Karpas-422 (cell line): Measurements from ENCODE around the gene UPK3A. TPM values are rescaled to one million over a fixed set of nuclear protein-coding genes. Genes with fewer than 3 reads are reported as not detected.
A peak's percentile ranks its signal among the peaks of the same experiment; 100 is the strongest.

ENCODE experiments used
- DNase-seq: peaks from one replicate; pipeline ENCODE4 v3.0.0-alpha.2; 2015
- H2AFZ ChIP-seq: fragments of 200-600 bp; sonication (generic); 2 replicates; pipeline ENCODE4 v1.6.1; 2014; ENCODE audit warnings: antibody characterized with exemption, low read length, mixed read lengths
- H3K27ac ChIP-seq: fragments of 200-600 bp; sonication (generic); 2 replicates; pipeline ENCODE4 v1.5.1; 2014; ENCODE audit warnings: mild to moderate bottlenecking, low read length, moderate library complexity
- H3K27me3 ChIP-seq: fragments of 200-600 bp; sonication (generic); 2 replicates; pipeline ENCODE4 v1.6.1; 2014; ENCODE audit warnings: low read length, mixed read lengths
- H3K36me3 ChIP-seq: fragments of 200-600 bp; sonication (generic); 2 replicates; pipeline ENCODE4 v1.6.1; 2014; ENCODE audit warnings: low read length, mixed read lengths; ENCODE audit not compliant: insufficient read depth
- H3K4me1 ChIP-seq: fragments of 200-600 bp; sonication (generic); 2 replicates; pipeline ENCODE4 v1.6.1; 2014; ENCODE audit warnings: mild to moderate bottlenecking, low read length, mixed read lengths
- H3K4me2 ChIP-seq: fragments of 200-600 bp; sonication (generic); 2 replicates; pipeline ENCODE4 v1.6.1; 2014; ENCODE audit warnings: low read length, low read depth, mild to moderate bottlenecking; ENCODE audit not compliant: poor library complexity, severe bottlenecking
- H3K4me3 ChIP-seq: fragments of 200-600 bp; sonication (generic); 2 replicates; pipeline ENCODE4 v1.5.1; 2014; ENCODE audit warnings: mild to moderate bottlenecking, antibody characterized with exemption, low read length, mixed read lengths
- H3K79me2 ChIP-seq: fragments of 200-600 bp; sonication (generic); 2 replicates; pipeline ENCODE4 v1.6.1; 2014; ENCODE audit warnings: mild to moderate bottlenecking, low read length, mixed read lengths
- H3K9ac ChIP-seq: fragments of 200-600 bp; sonication (generic); 2 replicates; pipeline ENCODE4 v1.6.0; 2014; ENCODE audit warnings: low read length
- H3K9me2 ChIP-seq: fragments of 200-600 bp; sonication (generic), shearing (Covaris generic); replicated peaks from 2 replicates; pipeline ENCODE4 v1.6.0; 2014; ENCODE audit warnings: mild to moderate bottlenecking, low read length, moderate library complexity; ENCODE audit not compliant: insufficient read depth
- H3K9me3 ChIP-seq: fragments of 300-700, 200-600 bp; sonication (generic); 2 replicates; pipeline ENCODE4 v1.6.1; 2014; ENCODE audit warnings: low read length, mixed read lengths
- H4K20me1 ChIP-seq: fragments of 200-600 bp; sonication (generic); 2 replicates; pipeline ENCODE4 v1.6.1; 2014; ENCODE audit warnings: mild to moderate bottlenecking, antibody characterized with exemption, low read length, low read depth; ENCODE audit not compliant: insufficient read depth
- total RNA-seq: library from RNA; depleted of rRNA; stranded (reverse); fragments of >200 nt; shearing (Covaris generic); gene quantifications from 2 replicates; pipeline ENCODE4 v1.2.3, GENCODE V29; 2014; ENCODE audit warnings: low replicate concordance

Gene UPK3A
- total RNA-seq, 1 experiment from 2014 or later: not detected

GRCh38 chr22:45240104-45240809 is 44.5 kb upstream of the UPK3A start:
- Histone ChIP-seq H3K79me2 (peaks cover 14% of the 10 kb centered on the region), H4K20me1 (peaks cover 11% of the 10 kb centered on the region; the same call in 1 of the 2 replicates), H3K4me1 (peaks cover 45% of the 10 kb centered on the region), H3K9ac (peak overlapping the region; percentile 79), H3K27ac (no peak overlapping the region), H3K36me3 (no peaks in the 10 kb centered on the region), H3K4me3 (peak overlapping the region; percentile 88), H2AFZ (no peak overlapping the region), H3K9me3 (no peaks in the 10 kb centered on the region), H3K27me3 (no peaks in the 10 kb centered on the region), H3K9me2 (no peaks in the 10 kb centered on the region), H3K4me2 (peak overlapping the region; percentile 95)
- peak; percentile 69 for DNase-seq

GRCh38 chr22:45240810-45241631 is 43.7 kb upstream of the UPK3A start, which contains the start of gene KIAA0930:
Gene KIAA0930, minus strand, starts transcription at chr22:45240894. Its CDS starts 191 bp downstream, at chr22:45240703.
- Histone ChIP-seq H2AFZ (0 out of 2 replicates have a peak within 1 kb of the TSS, but pooled peaks have one; percentile 21), H3K79me2 (peaks cover 14% of the 10 kb centered on the region), H3K9me2 (no peaks in the 10 kb centered on the region), H3K4me3 (peak within 1 kb of the TSS; percentile 88), H3K36me3 (no peaks in the 10 kb centered on the region), H3K9ac (peak within 1 kb of the TSS; percentile 79), H3K4me2 (peak within 1 kb of the TSS; percentile 95), H3K9me3 (no peaks in the 10 kb centered on the region), H3K4me1 (peaks cover 37% of the 10 kb centered on the region), H4K20me1 (peaks cover 11% of the 10 kb centered on the region; the same call in 1 of the 2 replicates), H3K27me3 (no peaks in the 10 kb centered on the region), H3K27ac (no peak within 1 kb of the TSS)
- DNase-seq: peak; percentile 88

GRCh38 chr22:45242778-45243191 is 42.0 kb upstream of the UPK3A start:
- Histone ChIP-seq H3K4me1 (peaks cover 27% of the 10 kb centered on the region), H3K36me3 (no peaks in the 10 kb centered on the region), H3K27ac (no peak overlapping the region), H4K20me1 (peaks cover 11% of the 10 kb centered on the region; the same call in 1 of the 2 replicates), H2AFZ (no peak overlapping the region), H3K27me3 (no peaks in the 10 kb centered on the region), H3K79me2 (peaks cover 14% of the 10 kb centered on the region), H3K9me3 (no peaks in the 10 kb centered on the region), H3K4me2 (no peak overlapping the region), H3K9me2 (no peaks in the 10 kb centered on the region), H3K4me3 (no peak overlapping the region), H3K9ac (no peak overlapping the region)
- DNase-seq: no peak

- no peaks in the 10 kb centered on the region for H3K27me3 ChIP-seq
- peaks cover 18% of the 10 kb centered on the region for H3K4me1 ChIP-seq
- no peak overlapping the region for H3K4me2 ChIP-seq
- H3K36me3 ChIP-seq: no peaks in the 10 kb centered on the region
- H4K20me1 ChIP-seq: peaks cover under 1% of the 10 kb centered on the region; the same call in 1 of the 2 replicates
- H3K79me2 ChIP-seq: peaks cover 3% of the 10 kb centered on the region
- H3K27ac ChIP-seq: no peak overlapping the region
- no peak for DNase-seq
- no peak overlapping the region for H3K9ac ChIP-seq
- H3K4me3 ChIP-seq: no peak overlapping the region
- no peak overlapping the region for H2AFZ ChIP-seq
- no peaks in the 10 kb centered on the region for H3K9me3 ChIP-seq
- H3K9me2 ChIP-seq: no peaks in the 10 kb centered on the region
Measured at GRCh38 chr22:45244916-45245315, 39.8 kb upstream of the UPK3A start.

GRCh38 chr22:45246060-45246985 is 38.4 kb upstream of the UPK3A start:
- no peak overlapping the region for H3K9ac ChIP-seq

GRCh38 chr22:45248832-45249561 is 35.8 kb upstream of the UPK3A start:
- H3K4me2 ChIP-seq: no peak overlapping the region
- no peak for DNase-seq
- H3K9me3 ChIP-seq: no peaks in the 10 kb centered on the region
- no peaks in the 10 kb centered on the region for H3K36me3 ChIP-seq
- no peaks in the 10 kb centered on the region for H4K20me1 ChIP-seq
- H3K9ac ChIP-seq: no peak overlapping the region
- H2AFZ ChIP-seq: no peak overlapping the region
- no peak overlapping the region for H3K4me3 ChIP-seq
- H3K9me2 ChIP-seq: no peaks in the 10 kb centered on the region
- H3K4me1 ChIP-seq: peaks cover 7% of the 10 kb centered on the region; the same call in 1 of the 2 replicates
- H3K27me3 ChIP-seq: no peaks in the 10 kb centered on the region
- H3K79me2 ChIP-seq: no peaks in the 10 kb centered on the region
- no peak overlapping the region for H3K27ac ChIP-seq

More at GRCh38 chr22:45246060-45246985, 38.4 kb upstream of the UPK3A start:
- no peaks in the 10 kb centered on the region for H3K9me3 ChIP-seq
- peaks cover 9% of the 10 kb centered on the region for H3K4me1 ChIP-seq
- no peaks in the 10 kb centered on the region for H3K9me2 ChIP-seq
- H3K27ac ChIP-seq: no peak overlapping the region
- no peaks in the 10 kb centered on the region for H4K20me1 ChIP-seq
- H3K4me2 ChIP-seq: no peak overlapping the region
- no peaks in the 10 kb centered on the region for H3K79me2 ChIP-seq
- H3K27me3 ChIP-seq: no peaks in the 10 kb centered on the region
- no peaks in the 10 kb centered on the region for H3K36me3 ChIP-seq
- no peak overlapping the region for H2AFZ ChIP-seq
- DNase-seq: no peak
- no peak overlapping the region for H3K4me3 ChIP-seq

- H3K27me3 ChIP-seq: no peaks in the 10 kb centered on the region
- no peaks in the 10 kb centered on the region for H4K20me1 ChIP-seq
Measured at GRCh38 chr22:45251825-45252224, 32.9 kb upstream of the UPK3A start.

More at GRCh38 chr22:45251825-45252224, 32.9 kb upstream of the UPK3A start:
- no peak overlapping the region for H2AFZ ChIP-seq
- no peak overlapping the region for H3K4me3 ChIP-seq
- no peak overlapping the region for H3K27ac ChIP-seq
- no peaks in the 10 kb centered on the region for H3K36me3 ChIP-seq
- no peaks in the 10 kb centered on the region for H3K9me2 ChIP-seq
- H3K79me2 ChIP-seq: no peaks in the 10 kb centered on the region
- H3K4me2 ChIP-seq: no peak overlapping the region
- no peaks in the 10 kb centered on the region for H3K9me3 ChIP-seq
- peaks cover 3% of the 10 kb centered on the region; the same call in 1 of the 2 replicates for H3K4me1 ChIP-seq
- no peak for DNase-seq
- no peak overlapping the region for H3K9ac ChIP-seq
